H1 (cell line): ENCODE data around the gene UMODL1. TPM values are rescaled to one million over a fixed set of nuclear protein-coding genes. Genes with fewer than 3 reads are reported as not detected.

ENCODE experiments used
- CTCF ChIA-PET: fragments of 300-600 bp; sonication (Branson Sonifier 250); formaldehyde crosslinking; loops from one replicate; lab custom pipeline; 2021; ENCODE audit not compliant: partially characterized antibody; lab: Charles Lee
- POLR2A ChIA-PET: fragments of 300-600 bp; sonication (Branson Sonifier 250); formaldehyde crosslinking; loops from one replicate; lab custom pipeline; 2021; ENCODE audit warnings: inconsistent platforms; ENCODE audit not compliant: partially characterized antibody; lab: Charles Lee
- DNase-seq, 2 experiments: peaks; one replicate each; pipeline versions ENCODE4 v3.0.0 to v3.0.0-alpha.2; 2010 to 2022; ENCODE audit warnings: low spot score in 2 of 2, low read depth in 1 of 2, mixed read lengths in 1 of 2
- FAIRE-seq: peaks from 2 replicates; lab custom pipeline; 2011; peaks lifted over from hg19 to GRCh38; lab: Jason Lieb, UNC
- H2AFZ ChIP-seq: 2 replicates; pipeline ENCODE4 v1.8.1; 2012; ENCODE audit warnings: low read length, inconsistent platforms
- H2AK5ac ChIP-seq: 2 replicates; pipeline ENCODE4 v1.6.1; 2013; ENCODE audit warnings: low read depth, low read length
- H2BK120ac ChIP-seq: replicated peaks from 2 replicates; pipeline ENCODE3; 2013; ENCODE audit warnings: low read depth, low read length, inconsistent platforms
- H2BK12ac ChIP-seq: 2 replicates; pipeline ENCODE4 v1.6.1; 2013; ENCODE audit warnings: low read depth, low read length
- H2BK15ac ChIP-seq: 2 replicates; pipeline ENCODE4 v1.6.1; 2013; ENCODE audit warnings: low read length
- H2BK20ac ChIP-seq: 2 replicates; pipeline ENCODE4 v1.6.1; 2013; ENCODE audit warnings: low read length
- H2BK5ac ChIP-seq: 2 replicates; pipeline ENCODE4 v1.6.1; 2013; ENCODE audit warnings: low read depth, low read length
- H3K14ac ChIP-seq: 2 replicates; pipeline ENCODE4 v1.6.1; 2013; ENCODE audit warnings: inconsistent platforms; ENCODE audit not compliant: insufficient read length
- H3K18ac ChIP-seq: 2 replicates; pipeline ENCODE4 v1.6.1; 2013; ENCODE audit warnings: low read length; ENCODE audit errors: extremely low read depth
- H3K23ac ChIP-seq: 2 replicates; pipeline ENCODE4 v1.6.1; 2013; ENCODE audit warnings: inconsistent platforms; ENCODE audit not compliant: insufficient read length
- H3K23me2 ChIP-seq: 2 replicates; pipeline ENCODE4 v1.6.1; 2013; ENCODE audit warnings: low read depth, low read length
- H3K27ac ChIP-seq: 2 replicates; pipeline ENCODE4 v1.6.1; 2011; ENCODE audit warnings: low read depth, low read length, inconsistent platforms
- H3K27me3 ChIP-seq, 4 experiments: replicated peaks in 1 of 4; 1 replicate in 1 of 4; 2 replicates in 3 of 4; pipeline versions ENCODE4 v1.6.1 to v1.8.1; 2011 to 2013; ENCODE audit warnings: low read length in 3 of 4, mild to moderate bottlenecking in 3 of 4, inconsistent platforms in 2 of 4, mixed read lengths in 2 of 4, moderate library complexity in 1 of 4; ENCODE audit not compliant: control insufficient read depth in 3 of 4, insufficient read depth in 3 of 4; ENCODE audit errors: extremely low read depth in 1 of 4
- H3K36me3 ChIP-seq, 4 experiments: 2 replicates each; pipeline versions ENCODE4 v1.6.1 to v1.8.1; 2011 to 2013; ENCODE audit warnings: mild to moderate bottlenecking in 4 of 4, low read length in 3 of 4, moderate library complexity in 2 of 4, control low read depth in 1 of 4, inconsistent platforms in 1 of 4; ENCODE audit not compliant: insufficient read depth in 4 of 4, control insufficient read depth in 2 of 4
- H3K4ac ChIP-seq: replicated peaks from 2 replicates; pipeline ENCODE3; 2013; ENCODE audit warnings: low read length, low read depth, mixed read lengths, inconsistent platforms; ENCODE audit not compliant: insufficient read length
- H3K4me1 ChIP-seq, 4 experiments: replicated peaks in 1 of 4; 1 replicate in 1 of 4; 2 replicates in 3 of 4; pipeline versions ENCODE4 v1.6.1 to v1.8.1; 2011 to 2013; ENCODE audit warnings: low read length in 3 of 4, inconsistent platforms in 2 of 4, mixed read lengths in 1 of 4; ENCODE audit not compliant: insufficient read depth in 4 of 4, control insufficient read depth in 3 of 4
- H3K4me2 ChIP-seq, 2 experiments: 2 replicates each; pipeline versions ENCODE4 v1.6.1 to v1.8.1; 2011 to 2013; ENCODE audit warnings: low read depth in 2 of 2, low read length in 2 of 2, control low read depth in 1 of 2, inconsistent platforms in 1 of 2, mild to moderate bottlenecking in 1 of 2; ENCODE audit not compliant: insufficient read depth in 1 of 2
- H3K4me3 ChIP-seq, 4 experiments: fragments of 200-600, 300-600 bp in 1 of 4; sonication (generic), shearing (Covaris generic), sonication (Bioruptor Twin) in 1 of 4; 2 replicates each; pipeline versions ENCODE4 v1.5.1 to v1.8.1; 2011 to 2016; ENCODE audit warnings: low read length in 4 of 4, low read depth in 3 of 4, control low read depth in 2 of 4, inconsistent platforms in 2 of 4, mild to moderate bottlenecking in 2 of 4, mixed read lengths in 1 of 4, moderate library complexity in 1 of 4; ENCODE audit not compliant: insufficient read depth in 2 of 4; ENCODE audit errors: extremely low read depth in 1 of 4
- H3K56ac ChIP-seq: replicated peaks from 2 replicates; pipeline ENCODE3; 2013; ENCODE audit warnings: low read depth, mild to moderate bottlenecking, mixed read lengths, low read length, inconsistent platforms; ENCODE audit not compliant: insufficient read length
- H3K79me1 ChIP-seq: 2 replicates; pipeline ENCODE4 v1.6.1; 2013; ENCODE audit warnings: low read depth, low read length, control low read depth
- H3K79me2 ChIP-seq, 2 experiments: 2 replicates each; pipeline versions ENCODE4 v1.6.1 to v1.8.1; 2012 to 2013; ENCODE audit warnings: low read length in 2 of 2, mild to moderate bottlenecking in 2 of 2, inconsistent platforms in 1 of 2; ENCODE audit not compliant: insufficient read depth in 2 of 2, control insufficient read depth in 1 of 2
- H3K9ac ChIP-seq, 4 experiments: replicated peaks in 1 of 4; 1 replicate in 1 of 4; 2 replicates in 3 of 4; pipeline versions ENCODE4 v1.6.1 to v1.8.1; 2011 to 2013; ENCODE audit warnings: low read depth in 3 of 4, low read length in 3 of 4, control low read depth in 2 of 4, mild to moderate bottlenecking in 2 of 4, moderate library complexity in 2 of 4, inconsistent platforms in 1 of 4; ENCODE audit errors: extremely low read depth in 1 of 4
- H3K9me3 ChIP-seq, 2 experiments: 2 replicates each; pipeline versions ENCODE4 v1.6.1 to v1.8.1; 2012 to 2013; ENCODE audit warnings: mild to moderate bottlenecking in 2 of 2, moderate library complexity in 2 of 2, control low read depth in 1 of 2, inconsistent platforms in 1 of 2, low read depth in 1 of 2, low read length in 1 of 2, mixed read lengths in 1 of 2; ENCODE audit not compliant: insufficient read depth in 2 of 2
- H4K20me1 ChIP-seq, 2 experiments: replicated peaks in 1 of 2; 2 replicates each; pipeline versions ENCODE3 to v1.8.1; 2011 to 2013; ENCODE audit warnings: inconsistent platforms in 2 of 2, low read length in 2 of 2, mild to moderate bottlenecking in 1 of 2; ENCODE audit not compliant: insufficient read depth in 2 of 2, control insufficient read depth in 1 of 2
- H4K5ac ChIP-seq: 2 replicates; pipeline ENCODE4 v1.6.1; 2013; ENCODE audit warnings: low read length, low read depth, mixed read lengths, inconsistent platforms; ENCODE audit not compliant: insufficient read length
- H4K8ac ChIP-seq: 2 replicates; pipeline ENCODE4 v1.8.0; 2013; ENCODE audit warnings: mild to moderate bottlenecking, moderate library complexity, low read length, inconsistent platforms; ENCODE audit not compliant: insufficient read depth; ENCODE audit errors: extremely low read depth
- H4K91ac ChIP-seq: replicated peaks from 2 replicates; pipeline ENCODE3; 2013; ENCODE audit warnings: low read length, mixed read lengths, inconsistent platforms; ENCODE audit not compliant: insufficient read length
- CREB1 ChIP-seq: IDR thresholded peaks from 2 replicates; pipeline ENCODE4 v1.6.1; 2012; ENCODE audit warnings: inconsistent platforms
- EZH2 ChIP-seq: fragments of 200-600 bp; sonication (generic); IDR thresholded peaks from 2 replicates; pipeline ENCODE4 v1.7.1; 2012; ENCODE audit warnings: low read depth, mild to moderate bottlenecking, moderate library complexity, low read length, inconsistent platforms; ENCODE audit not compliant: severe bottlenecking
- KDM1A ChIP-seq: fragments of 200-600, 300-600 bp; sonication (generic); IDR thresholded peaks from 2 replicates; pipeline ENCODE4 v1.7.1; 2016; ENCODE audit warnings: mild to moderate bottlenecking, low read length, borderline replicate concordance
- MAFK ChIP-seq: IDR thresholded peaks from 2 replicates; pipeline ENCODE4 v1.6.1; 2012; ENCODE audit warnings: low read depth, mild to moderate bottlenecking, improper control_type of control experiment, low read length
- NRF1 ChIP-seq: IDR thresholded peaks from 2 replicates; pipeline ENCODE4 v1.6.1; 2011; ENCODE audit warnings: mild to moderate bottlenecking, low read depth, low read length, improper control_type of control experiment
- PHF8 ChIP-seq: fragments of 200-600 bp; sonication (generic); conservative IDR thresholded peaks from 2 replicates; pipeline ENCODE4 v1.7.1; 2012; ENCODE audit warnings: low read depth, mild to moderate bottlenecking, inconsistent platforms, low read length, moderate library complexity
- RBBP5 ChIP-seq: IDR thresholded peaks from 2 replicates; pipeline ENCODE4 v1.7.1; 2012; ENCODE audit warnings: low read depth, mild to moderate bottlenecking, inconsistent platforms, low read length, moderate library complexity, borderline replicate concordance
- RFX5 ChIP-seq: IDR thresholded peaks from 2 replicates; pipeline ENCODE4 v1.6.1; 2011; ENCODE audit warnings: low read depth, low read length, improper control_type of control experiment, borderline replicate concordance
- SAP30 ChIP-seq: fragments of 300-600 bp; sonication (generic); IDR thresholded peaks from 2 replicates; pipeline ENCODE4 v1.7.1; 2012; ENCODE audit warnings: low read length, moderate library complexity, mild to moderate bottlenecking, inconsistent platforms; ENCODE audit not compliant: insufficient read depth, insufficient replicate concordance
- TAF7 ChIP-seq: optimal IDR thresholded peaks from 2 replicates; pipeline ENCODE3; 2011; ENCODE audit warnings: low read depth, mild to moderate bottlenecking, inconsistent platforms, low read length, moderate library complexity, borderline replicate concordance
- WGBS, 2 experiments: shearing (Covaris generic) in 1 of 2; methylation state at CpG; one replicate each; pipeline versions ENCODE4 v1.1.6 to v1.1.7; 2013 to 2015; ENCODE audit warnings: low lambda C conversion rate in 2 of 2, mixed read lengths in 2 of 2, inconsistent platforms in 1 of 2, low coverage in 1 of 2, missing lambda C conversion rate in 1 of 2; ENCODE audit not compliant: insufficient replicate concordance in 2 of 2, insufficient coverage in 1 of 2, insufficient read length in 1 of 2; ENCODE audit errors: extremely low coverage in 1 of 2, missing lambda C conversion rate in 1 of 2; 5-methylcytosine and 5-hydroxymethylcytosine counted together
- polyA plus RNA-seq, 7 experiments: library from polyadenylated mRNA; depleted of rRNA in 3 of 7; stranded (reverse) in 5 of 7; unstranded in 2 of 7; fragments of >200 nt in 5 of 7; fragments of 200-250 nt in 2 of 7; gene quantifications; 1 replicate in 5 of 7; 2 replicates in 1 of 7; 4 replicates in 1 of 7; pipeline versions ENCODE4 v1.2.1 to v1.2.3, GENCODE V29; 2011 to 2013; ENCODE audit warnings: missing spikeins in 2 of 7, mixed read lengths in 2 of 7
- total RNA-seq: library from RNA; stranded (reverse); fragmentation: NEBNext Ultra II Directional; extraction: Animal tissue kit (Norgen Biotek cat#: 25700); gene quantifications from 2 replicates; pipeline ENCODE4 v1.2.1, GENCODE V29; 2021
- TF ChIP-seq, protein P1 (sequence below): IDR thresholded peaks from 2 replicates; pipeline ENCODE4 v1.6.1; 2012; ENCODE audit warnings: inconsistent platforms
- TF ChIP-seq, protein P2 (sequence below): IDR thresholded peaks from 2 replicates; pipeline ENCODE4 v1.6.1; 2011; ENCODE audit warnings: low read length, improper control_type of control experiment

UMODL1 gene
- total and polyA plus RNA-seq, 2 of the 8 experiments (the other 6 are each of a cell fraction or from before 2014, with no cell fraction given): not detected

- no peak overlapping the region for H3K23ac ChIP-seq
- peaks cover 0 to 6% (median 3%) of the 10 kb centered on the region in 4 experiments; a peak in 5 of 7 replicates for H3K27me3 ChIP-seq
- no peak overlapping the region for H2AK5ac ChIP-seq
- H3K4me1 ChIP-seq: peaks cover 0 to 6% (median 3%) of the 10 kb centered on the region in 4 experiments; a peak in 5 of 7 replicates
- H2AFZ ChIP-seq: no peak overlapping the region
- H3K4me3 ChIP-seq: no peak overlapping the region
- no peaks in the 10 kb centered on the region for H4K20me1 ChIP-seq
- DNase-seq (no peak), FAIRE-seq (no peak)
- no peak overlapping the region for H2BK120ac ChIP-seq
- no peak overlapping the region for H3K14ac ChIP-seq
- ChIA-PET CTCF (interaction anchor here (0.5 to 3.4 kb wide), 5 partner anchors 10 to 475 kb away, joined by 3 to 20 read pairs (median 3); no protein-coding TSS in a partner anchor), POLR2A (no interaction called here)
- no peak overlapping the region for H2BK20ac ChIP-seq
- H2BK12ac ChIP-seq: no peak overlapping the region
- WGBS, 2 experiments: 76% methylated on average over 7 of the region's 7 CpGs; no CpG with 5 or more reads in 1 of the 2 experiments
- no peaks in the 10 kb centered on the region for H3K79me1 ChIP-seq
- no peaks in the 10 kb centered on the region for H3K23me2 ChIP-seq
- no peaks in the 10 kb centered on the region for H3K9me3 ChIP-seq
- H4K5ac ChIP-seq: no peak overlapping the region
- H3K4ac ChIP-seq: no peak overlapping the region
- no peak overlapping the region for H3K4me2 ChIP-seq
- no peaks in the 10 kb centered on the region for H3K79me2 ChIP-seq
- no peak overlapping the region for H3K18ac ChIP-seq
- H3K36me3 ChIP-seq: no peaks in the 10 kb centered on the region
- H3K56ac ChIP-seq: no peak overlapping the region
- no peak overlapping the region for H3K9ac ChIP-seq
- H4K8ac ChIP-seq: no peak overlapping the region
- no peak overlapping the region for H2BK15ac ChIP-seq
- H4K91ac ChIP-seq: no peak overlapping the region
- H2BK5ac ChIP-seq: no peak overlapping the region
- no peak overlapping the region for H3K27ac ChIP-seq
- TF ChIP-seq KDM1A (no peak), SAP30 (no peak), RBBP5 (no peak), RFX5 (no peak), PHF8 (no peak), NRF1 (no peak), TAF7 (no peak), EZH2 (no peak), CREB1 (no peak), MAFK (no peak)
- TF ChIP-seq, protein P1, sequence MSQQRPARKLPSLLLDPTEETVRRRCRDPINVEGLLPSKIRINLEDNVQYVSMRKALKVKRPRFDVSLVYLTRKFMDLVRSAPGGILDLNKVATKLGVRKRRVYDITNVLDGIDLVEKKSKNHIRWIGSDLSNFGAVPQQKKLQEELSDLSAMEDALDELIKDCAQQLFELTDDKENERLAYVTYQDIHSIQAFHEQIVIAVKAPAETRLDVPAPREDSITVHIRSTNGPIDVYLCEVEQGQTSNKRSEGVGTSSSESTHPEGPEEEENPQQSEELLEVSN: no peak
- TF ChIP-seq, protein P2, sequence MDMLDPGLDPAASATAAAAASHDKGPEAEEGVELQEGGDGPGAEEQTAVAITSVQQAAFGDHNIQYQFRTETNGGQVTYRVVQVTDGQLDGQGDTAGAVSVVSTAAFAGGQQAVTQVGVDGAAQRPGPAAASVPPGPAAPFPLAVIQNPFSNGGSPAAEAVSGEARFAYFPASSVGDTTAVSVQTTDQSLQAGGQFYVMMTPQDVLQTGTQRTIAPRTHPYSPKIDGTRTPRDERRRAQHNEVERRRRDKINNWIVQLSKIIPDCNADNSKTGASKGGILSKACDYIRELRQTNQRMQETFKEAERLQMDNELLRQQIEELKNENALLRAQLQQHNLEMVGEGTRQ: no peak
These were observed 15.9 kb downstream of the UMODL1 start for GRCh38 chr21:42086969-42087368.
